ENCODE data around the gene UTS2. TPM values are rescaled to one million over a fixed set of nuclear protein-coding genes. Genes with fewer than 3 reads are reported as not detected.

UTS2 gene
- total and polyA plus RNA-seq, 9 of the 15 experiments (the other 6 are each of a cell fraction or from before 2014, with no cell fraction given), result 0.22 to 0.29 TPM; not detected in 7

GRCh38 chr1:7831458-7831857 is 21.4 kb downstream of the UTS2 start:
- Histone ChIP-seq H3K9me3 (replicated peaks; ENCODE audit: control insufficient read depth, insufficient read depth, low read depth, low read length) (no peaks in the 10 kb centered on the region), H3K27ac (ENCODE audit: extremely low read depth, low read depth, low read length) (peak overlapping the region; percentile 2; the same call in 1 of the 3 replicates), H3K9ac (ENCODE audit: insufficient read depth in 1 of 2, low read depth in 2 of 2, low read length in 2 of 2) (no peak overlapping the region), H3K79me2 (ENCODE audit: control insufficient read depth, insufficient read depth, low read length) (peaks cover 70% of the 10 kb centered on the region), H3K36me3 (ENCODE audit: control insufficient read depth, insufficient read depth, low read length) (peaks cover 48% of the 10 kb centered on the region), H3K4me3 (no peak overlapping the region), H3K4me1 (replicated peaks in 1 of 2; ENCODE audit: control insufficient read depth in 2 of 2, insufficient read depth in 2 of 2, low read length in 2 of 2) (peaks cover 0 to 4% of the 10 kb centered on the region in 2 experiments; a peak in 3 of 5 replicates), H2AFZ (ENCODE audit: low read depth, low read length) (no peak overlapping the region), H3K27me3 (ENCODE audit: control insufficient read depth in 2 of 2, insufficient read depth in 2 of 2, low read length in 2 of 2) (no peaks in the 10 kb centered on the region), H4K20me1 (replicated peaks; ENCODE audit: control insufficient read depth, insufficient read depth, low read length) (no peaks in the 10 kb centered on the region), H3K4me2 (ENCODE audit: insufficient read depth, low read length) (no peak overlapping the region), H3K9me1 (ENCODE audit: control insufficient read depth, insufficient read depth, low read length) (no peaks in the 10 kb centered on the region)
- CTCF ChIA-PET (ENCODE audit: low intra/inter-chr PET ratio), result no interaction called here
- no peak for ATAC-seq
- DNase-seq (ENCODE audit: extremely low read depth in 1 of 4, low spot score in 3 of 4), result peak in 1 of 4 experiments; percentile 24
- POLR2A ChIA-PET, result no interaction called here
- in situ Hi-C loops (cut with MboI), result no loop called here
- intact Hi-C loops (cut with micrococcal nuclease), result no loop called here
- 33% methylated on average over 3 of the region's 3 CpGs for WGBS (ENCODE audit: insufficient coverage, low coverage, missing lambda C conversion rate)
- FAIRE-seq, result no peak
- no TSS peak for BruUV-seq (replicated peaks)
- TF ChIP-seq CTCF (IDR thresholded peaks at IDR 0.05 in 2 of 3, conservative IDR thresholded peaks at IDR 0.05 in 1 of 3; ENCODE audit: insufficient read depth in 2 of 3, low read depth in 1 of 3, low read length in 3 of 3) (no peak), FIP1L1 (IDR thresholded peaks at IDR 0.05; ENCODE audit: low read depth, low read length, poor library complexity, severe bottlenecking) (no peak), ZNF740 (CRISPR knock-in tag; IDR thresholded peaks at IDR 0.05) (no peak), ZNF740 (tag; IDR thresholded peaks at IDR 0.05) (no peak), HNRNPL (IDR thresholded peaks at IDR 0.05; ENCODE audit: low read depth, low read length) (no peak), ARID3B (CRISPR knock-in tag; IDR thresholded peaks at IDR 0.05; ENCODE audit: borderline replicate concordance) (no peak), NCOR1 (IDR thresholded peaks at IDR 0.05) (no peak), ZNF324 (CRISPR knock-in tag; IDR thresholded peaks at IDR 0.05) (no peak), HDAC2 (IDR thresholded peaks at IDR 0.05) (no peak), MEF2A (IDR thresholded peaks at IDR 0.05; ENCODE audit: control insufficient read depth, low read depth, low read length) (peak; percentile 34; the same call in 1 of the 2 replicates), E4F1 (CRISPR knock-in tag; IDR thresholded peaks at IDR 0.05; ENCODE audit: borderline replicate concordance) (no peak), ZZZ3 (IDR thresholded peaks at IDR 0.05) (no peak), PHTF2 (CRISPR knock-in tag; IDR thresholded peaks at IDR 0.05) (no peak), SMAD2 (IDR thresholded peaks at IDR 0.05; ENCODE audit: low read depth, low read length) (no peak), MCM7 (IDR thresholded peaks at IDR 0.05) (peak in 1 of 2 experiments; percentile 75; a peak in 1 of 4 replicates)

Data from K562 (cell line).